Measurements from ENCODE around the gene ZDHHC9.
A peak's percentile ranks its signal among the peaks of the same experiment; 100 is the strongest.

Gene ZDHHC9

DNA sequence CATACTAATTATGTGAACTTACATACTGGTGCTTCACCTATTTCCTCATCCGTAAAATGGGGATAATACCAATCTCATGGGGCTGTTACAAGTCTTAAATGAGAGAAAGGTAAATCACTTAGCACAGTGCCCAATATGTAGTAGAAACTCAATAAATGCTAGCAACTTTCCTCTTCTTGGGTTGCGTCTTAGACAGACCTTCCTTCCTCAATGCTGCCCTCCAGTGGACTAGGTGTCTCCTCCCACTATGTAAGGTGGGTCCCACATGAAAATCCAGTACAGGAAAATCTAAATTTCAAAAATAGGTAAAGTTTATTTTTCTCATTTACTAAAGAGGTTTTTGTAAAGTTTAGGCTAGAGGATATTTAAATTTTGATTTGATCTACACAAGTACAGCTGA is 20.6 kb downstream of the ZDHHC9 start:
- no peak for DNase-seq (ENCODE audit: low read depth in 2 of 2)

DNA sequence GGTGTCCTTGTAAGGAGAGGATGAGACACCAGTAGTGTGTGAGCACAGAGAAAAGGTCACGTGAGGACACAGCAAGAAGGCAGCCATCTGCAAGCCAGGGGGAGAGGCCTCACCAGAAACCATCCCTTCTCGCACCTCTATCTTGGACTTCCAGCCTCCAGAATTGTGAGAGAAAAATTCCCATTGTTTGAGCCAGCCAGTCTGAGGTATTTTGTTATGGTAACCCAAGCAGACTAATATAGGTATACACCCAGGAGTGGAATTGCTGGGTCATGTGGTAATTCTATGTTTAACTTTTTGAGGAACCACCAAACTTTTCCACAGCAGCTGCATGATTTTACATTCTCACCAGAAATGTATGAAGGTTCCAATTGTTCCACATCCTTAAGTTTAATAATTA is 25.6 kb downstream of the ZDHHC9 start:
- DNase-seq (ENCODE audit: low read depth in 2 of 2), result no peak

DNA sequence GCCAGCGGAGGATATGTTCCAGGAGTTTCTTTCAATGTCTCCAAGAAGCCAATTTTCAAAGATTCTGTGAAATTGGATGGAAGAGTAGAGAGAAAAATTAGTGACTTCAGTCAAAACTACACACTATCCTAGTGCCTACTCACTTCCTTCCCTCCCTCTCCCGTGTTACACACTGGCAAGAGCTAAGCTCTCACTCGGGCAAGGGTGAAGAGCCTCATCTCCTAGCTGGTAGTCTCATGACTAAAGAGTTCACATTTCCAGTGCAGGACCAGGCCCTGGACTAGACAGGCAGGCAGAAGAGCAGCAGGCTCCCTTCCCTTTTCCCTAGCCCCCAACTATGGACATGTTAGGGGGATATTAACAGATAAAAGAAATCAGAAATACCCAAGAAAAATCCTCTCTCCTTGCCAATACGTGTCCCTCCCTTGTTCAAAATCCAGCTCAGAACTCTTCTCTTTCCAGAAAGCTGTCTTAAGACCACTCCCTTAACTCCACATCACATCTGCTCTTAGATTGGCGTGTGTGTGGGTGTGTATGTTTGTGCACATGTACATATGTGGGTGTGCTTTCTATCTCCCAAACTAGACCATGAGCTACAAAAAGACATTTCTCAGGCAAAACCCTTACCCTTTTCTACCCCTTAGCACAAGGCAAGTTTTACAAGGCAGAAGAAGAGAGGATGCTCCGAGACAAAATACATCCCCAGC is 29.9 kb downstream of the ZDHHC9 start:
- DNase-seq (ENCODE audit: low read depth in 2 of 2), result no peak

DNA sequence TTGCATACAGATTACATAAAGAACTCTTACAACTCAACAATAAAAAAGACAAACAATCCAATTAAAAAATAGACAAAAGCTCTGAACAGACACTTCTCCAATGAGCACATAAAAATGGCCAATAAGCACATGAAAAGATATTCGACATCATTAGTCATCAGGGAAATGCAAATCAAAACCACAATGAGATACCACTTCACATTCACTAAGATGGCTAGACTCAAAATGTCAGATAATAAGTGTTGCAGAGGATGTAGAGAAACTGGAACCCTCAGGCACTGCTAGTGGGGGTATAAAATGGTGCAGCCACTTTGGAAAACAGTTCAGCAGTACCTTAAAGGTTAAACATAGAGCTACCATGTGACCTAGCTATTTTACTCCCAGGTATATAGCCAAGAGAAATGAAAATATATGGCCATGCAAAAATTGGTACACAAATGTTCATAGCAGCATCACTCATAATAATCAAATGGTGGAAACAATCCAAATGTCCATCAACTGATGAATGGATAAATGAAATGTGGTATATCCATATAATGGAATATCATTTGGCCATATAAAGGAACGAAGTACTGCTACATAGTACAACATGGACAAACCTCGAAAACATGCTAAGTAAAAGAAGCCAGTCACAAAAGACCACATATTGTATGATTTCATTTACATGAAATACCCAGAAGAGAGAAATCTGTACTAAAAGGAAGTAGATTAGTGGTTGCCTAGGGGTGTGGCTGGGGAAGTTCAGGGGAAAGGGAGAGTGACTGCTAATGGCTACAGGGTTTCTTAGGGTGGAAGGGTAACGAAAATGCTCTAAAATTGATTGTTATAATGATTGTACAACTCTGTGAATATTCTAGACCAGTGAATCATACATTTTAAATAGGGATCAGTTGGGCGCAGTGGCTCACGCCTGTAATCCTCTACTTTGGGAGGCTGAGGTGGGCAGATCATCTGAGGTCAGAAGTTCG is 34.6 kb downstream of the ZDHHC9 start:
- DNase-seq (ENCODE audit: low read depth in 2 of 2), result no peak

DNA sequence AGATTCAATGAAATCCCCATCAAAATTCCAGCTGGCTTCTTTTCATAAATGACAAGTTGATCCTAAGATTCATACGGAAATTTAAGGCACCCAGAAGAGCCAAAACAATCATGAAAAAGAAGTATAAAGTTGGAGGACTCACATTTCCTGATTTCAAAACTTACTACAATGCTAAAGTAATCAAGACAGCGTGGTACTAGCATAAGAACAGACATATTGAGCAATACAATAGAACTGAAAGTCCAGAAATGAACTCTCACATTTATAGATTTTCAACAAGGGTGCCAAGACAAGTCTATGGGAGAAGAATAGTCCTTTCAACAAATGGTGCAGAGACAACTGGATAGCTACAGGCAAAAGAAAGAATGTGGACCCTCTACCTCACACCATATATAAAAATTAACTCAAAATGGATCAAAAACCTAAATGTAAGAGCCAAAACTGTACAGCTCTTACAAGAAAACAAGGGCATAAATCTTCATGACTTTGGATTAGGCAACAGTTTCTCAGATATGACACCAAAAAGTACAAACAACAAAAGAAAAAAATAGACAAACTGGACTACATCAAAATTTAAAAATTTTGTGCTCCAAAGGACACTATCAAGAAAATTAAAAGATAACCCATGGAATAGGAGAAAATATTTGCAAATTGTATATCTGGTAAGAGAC is 35.4 kb downstream of the ZDHHC9 start:
- DNase-seq (ENCODE audit: low read depth in 2 of 2), result no peak

DNA sequence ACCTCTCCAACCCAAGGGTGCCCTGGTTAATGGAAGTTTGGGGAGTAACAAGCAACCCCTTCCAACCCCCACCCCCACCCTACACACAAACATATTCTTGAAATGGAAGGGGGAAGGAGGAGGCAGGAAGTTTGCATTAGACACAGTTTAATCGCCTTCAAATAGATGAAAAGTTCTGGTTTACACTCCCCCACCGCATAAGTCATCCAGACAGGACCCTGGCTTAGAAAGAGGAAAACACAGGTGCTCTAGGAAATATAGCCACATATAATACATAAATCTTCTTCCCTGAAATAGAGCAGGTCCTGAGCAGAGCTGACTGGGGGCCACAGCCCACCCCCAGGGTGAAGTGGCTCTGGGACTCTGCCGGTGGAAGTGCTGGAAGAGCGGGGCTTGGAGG is 38.9 kb downstream of the ZDHHC9 start:
- no peak for DNase-seq (ENCODE audit: low read depth in 2 of 2)

DNA sequence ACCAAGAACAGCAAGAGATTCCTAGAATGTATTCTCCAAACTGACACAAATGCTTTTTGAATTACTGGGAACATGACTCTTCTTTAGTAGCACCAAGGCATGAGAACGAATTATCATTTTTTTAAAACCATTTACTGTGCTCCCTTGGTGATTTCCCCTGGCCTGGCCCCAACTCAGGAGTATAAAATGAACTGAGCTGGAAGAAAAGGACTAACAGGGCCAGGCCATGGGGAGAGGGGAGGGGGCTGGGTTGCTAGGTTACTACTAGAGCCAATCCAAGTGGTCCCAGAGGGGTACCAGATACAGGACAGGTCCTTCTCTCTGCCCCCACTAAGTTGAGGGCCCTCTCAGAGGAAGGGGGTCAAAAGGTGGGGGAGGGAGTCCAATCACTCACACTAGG is 40.8 kb downstream of the ZDHHC9 start:
- DNase-seq (ENCODE audit: low read depth in 2 of 2), result no peak

DNA sequence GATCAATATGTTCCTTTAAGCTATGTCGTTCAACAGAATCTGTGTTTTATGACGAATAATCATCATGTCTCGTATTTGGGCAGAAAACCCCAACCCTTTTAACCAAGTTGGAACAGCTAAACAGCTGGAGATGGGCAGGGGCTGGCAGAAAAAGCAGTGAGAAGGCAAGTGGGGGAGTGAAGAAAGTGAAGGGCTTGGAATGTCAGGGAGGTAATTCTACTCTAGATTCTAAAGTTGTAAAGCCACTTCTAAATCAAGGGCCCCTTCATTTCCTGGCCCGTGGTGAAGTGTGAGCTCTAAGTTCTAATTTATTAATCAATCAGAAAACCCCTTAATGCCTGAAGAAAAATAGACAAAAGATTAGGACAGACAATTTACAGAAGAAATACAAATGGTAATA is 43.5 kb downstream of the ZDHHC9 start:
- no peak for DNase-seq (ENCODE audit: low read depth in 2 of 2)

DNA sequence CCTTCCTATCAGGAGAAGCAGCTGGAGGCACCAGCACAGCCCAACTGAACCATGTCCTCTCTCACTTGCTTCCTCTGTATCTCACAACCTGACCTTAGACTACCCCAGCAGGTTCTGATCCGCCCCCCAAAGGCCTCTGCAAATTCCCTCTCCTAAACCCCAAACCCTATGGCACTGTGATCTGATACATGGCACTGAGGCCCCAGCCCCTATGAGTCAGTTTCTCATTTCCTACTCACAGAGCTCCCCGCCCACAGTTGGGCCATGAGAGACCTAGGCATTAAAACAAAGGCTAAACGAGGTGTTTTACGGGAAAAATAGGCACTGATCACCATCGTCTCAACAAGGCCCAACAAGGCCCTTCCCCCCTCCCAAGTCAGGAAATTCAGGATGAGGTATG is 44.8 kb downstream of the ZDHHC9 start:
- DNase-seq (ENCODE audit: low read depth in 2 of 2), result peak in 1 of 2 donors; percentile 29

DNA sequence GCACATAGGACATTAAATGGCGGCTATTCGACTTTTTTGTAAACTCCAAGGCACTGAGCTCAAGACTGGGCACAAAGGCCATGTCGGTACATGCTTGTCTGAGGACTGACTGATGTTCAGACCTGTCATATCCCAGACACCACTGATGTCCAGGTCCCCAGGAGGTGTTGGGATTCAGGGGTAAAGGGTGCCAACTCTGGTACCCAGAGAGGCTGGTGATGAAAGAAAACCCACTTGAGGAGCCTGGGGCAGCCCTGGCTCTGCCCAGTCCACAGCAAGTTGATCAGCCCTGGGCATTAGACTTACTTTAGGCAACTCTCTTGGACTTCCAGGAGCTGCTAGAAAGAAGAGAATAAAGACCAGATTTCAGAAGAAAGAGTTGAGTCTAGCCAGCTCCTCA is 45.2 kb downstream of the ZDHHC9 start:
- DNase-seq (ENCODE audit: low read depth in 2 of 2), result no peak

DNA sequence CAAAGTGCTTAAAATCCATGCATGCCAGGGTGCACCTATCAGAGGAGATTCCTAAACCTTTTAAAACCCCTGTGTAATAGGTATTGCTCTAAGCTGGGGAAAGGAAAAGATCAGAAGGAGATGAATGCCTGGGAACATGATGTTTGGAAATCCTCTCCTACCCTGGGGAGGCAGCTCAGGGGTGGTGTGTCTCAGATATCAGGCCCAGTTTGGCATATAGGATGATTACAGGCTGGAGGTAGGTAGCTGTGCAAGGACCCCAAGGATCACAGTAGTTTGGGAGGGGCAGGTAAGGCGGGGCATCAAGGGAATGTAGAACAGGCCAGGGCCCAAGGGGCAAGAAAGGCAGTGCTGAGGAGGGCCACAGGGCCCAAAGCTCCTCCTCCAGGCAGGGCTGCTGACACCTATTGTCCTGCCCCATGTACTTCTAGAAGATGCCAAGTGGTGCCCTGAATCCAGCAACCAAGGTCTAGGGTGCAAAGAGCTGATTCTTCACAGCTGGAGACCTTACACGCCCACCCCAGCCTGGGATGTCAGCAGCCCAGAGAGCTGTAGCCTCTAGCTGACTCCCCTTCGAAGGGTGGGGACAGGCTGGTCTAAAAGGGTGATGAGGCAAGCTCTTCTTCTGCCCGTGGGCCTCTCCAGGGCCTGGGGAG is 46.3 kb downstream of the ZDHHC9 start:
- DNase-seq (ENCODE audit: low read depth in 2 of 2), result no peak

DNA sequence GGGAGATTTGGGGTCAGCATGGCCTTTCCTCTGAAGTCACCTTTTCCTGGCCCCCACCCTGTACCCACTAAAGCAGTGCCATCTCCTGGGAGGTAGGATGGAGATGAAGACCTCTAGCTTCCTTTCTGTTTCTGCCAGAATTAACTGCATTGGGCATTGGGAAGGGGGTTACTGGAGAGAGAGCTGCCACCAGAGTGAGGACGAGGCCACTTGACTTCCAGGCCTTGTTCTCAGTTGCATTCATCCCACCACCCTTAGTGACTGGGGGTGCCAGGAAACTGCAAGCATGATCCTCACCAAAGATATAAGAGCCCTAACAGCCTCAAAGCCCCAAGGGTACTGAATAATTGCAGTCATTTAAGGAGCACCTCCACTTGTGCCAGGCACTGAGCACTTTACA is 48.1 kb downstream of the ZDHHC9 start:
- no peak for DNase-seq (ENCODE audit: low read depth in 2 of 2)

DNA sequence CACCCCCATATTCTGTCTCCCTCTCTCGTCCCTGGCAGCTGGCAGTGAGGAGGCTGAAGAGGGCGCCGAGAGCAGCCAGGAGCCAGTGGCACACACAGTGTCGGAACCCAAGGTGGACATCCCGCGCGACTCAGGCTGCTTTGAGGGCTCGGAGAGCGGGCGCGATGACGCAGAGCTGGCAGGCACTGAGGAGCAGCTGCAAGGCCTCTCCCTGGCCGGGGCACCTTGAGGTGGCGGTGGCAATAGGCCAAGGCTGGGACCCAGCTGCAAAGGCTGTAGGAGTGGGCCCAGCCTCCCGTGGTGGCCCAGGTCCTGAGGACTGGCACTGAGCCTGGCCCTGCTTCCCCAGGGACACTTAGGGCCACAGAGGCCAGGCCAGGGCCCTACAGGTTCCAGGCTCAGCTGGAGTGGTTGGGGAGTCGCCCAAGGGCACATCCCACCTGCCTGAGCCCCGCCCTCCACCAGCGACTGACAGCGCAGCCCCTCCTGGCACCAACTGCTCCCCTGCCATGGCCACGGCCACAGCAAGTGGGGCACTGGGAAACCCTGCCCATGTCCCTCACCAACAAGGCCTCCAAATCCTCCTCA is 50.0 kb downstream of the ZDHHC9 start:
- DNase-seq (ENCODE audit: low read depth in 2 of 2), result no peak

DNA sequence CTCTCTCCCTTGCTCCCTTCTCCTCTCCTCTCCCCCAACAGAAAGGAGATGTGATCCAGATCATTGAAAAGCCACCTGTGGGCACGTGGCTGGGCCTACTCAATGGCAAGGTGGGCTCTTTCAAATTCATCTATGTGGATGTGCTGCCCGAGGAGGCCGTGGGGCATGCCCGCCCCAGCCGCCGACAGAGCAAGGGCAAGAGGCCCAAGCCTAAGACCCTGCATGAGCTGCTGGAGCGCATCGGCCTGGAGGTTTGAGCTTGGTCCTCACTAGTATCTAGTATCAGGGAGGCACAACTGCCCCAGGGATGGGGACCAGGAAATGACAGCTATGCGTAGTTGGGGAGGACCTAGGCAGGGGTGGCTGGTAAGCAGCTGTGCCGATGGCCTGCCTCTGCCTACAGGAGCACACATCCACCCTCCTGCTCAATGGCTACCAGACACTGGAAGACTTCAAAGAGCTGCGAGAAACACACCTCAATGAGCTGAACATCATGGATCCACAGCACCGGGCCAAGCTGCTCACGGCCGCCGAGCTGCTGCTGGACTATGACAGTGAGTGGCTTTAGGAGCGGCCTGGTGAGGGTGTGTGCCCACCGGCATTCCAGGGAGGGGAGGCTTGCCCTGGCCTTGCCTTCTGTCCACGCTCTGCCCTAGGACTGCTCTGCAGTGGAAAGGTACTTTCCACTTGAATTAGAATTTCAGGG is 50.9 kb downstream of the ZDHHC9 start:
- DNase-seq (ENCODE audit: low read depth in 2 of 2), result no peak

DNA sequence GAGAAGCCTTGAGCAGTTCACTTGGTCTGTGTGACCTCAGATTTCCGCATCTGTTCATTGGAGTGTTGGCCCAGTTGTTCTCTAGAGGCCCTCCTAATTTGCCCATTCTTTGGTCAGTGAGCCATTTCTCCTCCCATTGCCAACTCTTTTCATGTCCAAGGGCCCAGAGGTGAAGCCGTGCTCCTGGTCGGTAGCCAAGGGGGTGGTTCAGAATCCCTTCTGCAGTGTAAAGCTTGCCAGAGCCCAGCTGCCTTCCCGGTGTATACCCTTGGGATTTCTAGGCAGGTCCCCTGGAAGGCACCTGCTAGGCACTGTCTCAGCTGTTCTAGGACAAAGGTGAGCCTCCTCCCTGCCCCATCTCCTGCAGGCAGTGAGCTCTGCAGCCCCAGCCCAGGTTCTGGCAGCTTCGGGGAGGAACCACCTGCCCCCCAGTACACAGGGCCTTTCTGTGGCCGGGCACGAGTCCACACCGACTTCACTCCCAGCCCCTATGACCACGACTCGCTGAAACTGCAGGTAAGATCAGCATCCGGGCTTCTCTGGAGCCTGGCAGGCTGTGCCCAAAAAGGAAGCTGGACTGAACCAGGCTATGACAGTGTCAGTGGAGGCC is 51.6 kb downstream of the ZDHHC9 start:
- no peak for DNase-seq (ENCODE audit: low read depth in 2 of 2)

DNA sequence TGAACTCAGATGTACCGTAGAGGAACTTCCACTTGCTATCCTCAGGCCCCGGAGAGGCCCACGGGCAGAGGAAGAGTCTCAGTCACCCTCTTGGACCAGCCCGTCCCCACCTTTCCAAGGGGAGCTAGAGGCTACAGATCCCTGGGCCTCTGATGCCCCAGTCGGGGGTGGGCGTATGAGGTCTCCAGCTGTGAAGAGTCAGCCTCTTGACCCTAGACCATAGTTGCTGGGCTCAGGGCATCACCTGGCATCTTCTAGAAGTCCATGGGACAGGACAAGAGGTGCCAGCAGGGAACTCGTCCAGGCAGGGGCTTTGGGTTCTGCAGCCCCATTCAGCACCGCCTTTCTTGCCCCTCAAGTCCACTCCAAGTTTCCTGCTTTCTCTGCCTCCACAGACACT is 52.4 kb downstream of the ZDHHC9 start:
- DNase-seq (ENCODE audit: low read depth in 2 of 2), result no peak

DNA sequence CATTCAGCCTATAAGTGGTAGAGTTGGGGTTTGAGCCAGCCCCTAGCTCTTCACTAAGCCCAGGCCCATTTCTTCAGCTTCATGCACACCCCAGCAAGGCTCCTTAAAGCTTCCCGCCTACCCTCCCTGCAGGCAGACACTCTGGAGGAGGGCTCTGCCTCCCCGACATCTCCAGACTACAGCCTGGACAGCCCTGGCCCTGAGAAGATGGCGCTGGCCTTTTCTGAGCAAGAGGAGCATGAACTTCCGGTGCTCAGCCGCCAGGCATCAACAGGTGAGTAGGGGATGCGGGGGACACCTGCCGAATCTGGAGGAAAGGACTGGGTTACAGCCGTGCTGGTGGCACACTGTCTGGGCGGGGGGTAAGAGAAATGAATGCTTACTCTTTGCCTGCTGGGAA is 52.9 kb downstream of the ZDHHC9 start:
- no peak for DNase-seq (ENCODE audit: low read depth in 2 of 2)

DNA sequence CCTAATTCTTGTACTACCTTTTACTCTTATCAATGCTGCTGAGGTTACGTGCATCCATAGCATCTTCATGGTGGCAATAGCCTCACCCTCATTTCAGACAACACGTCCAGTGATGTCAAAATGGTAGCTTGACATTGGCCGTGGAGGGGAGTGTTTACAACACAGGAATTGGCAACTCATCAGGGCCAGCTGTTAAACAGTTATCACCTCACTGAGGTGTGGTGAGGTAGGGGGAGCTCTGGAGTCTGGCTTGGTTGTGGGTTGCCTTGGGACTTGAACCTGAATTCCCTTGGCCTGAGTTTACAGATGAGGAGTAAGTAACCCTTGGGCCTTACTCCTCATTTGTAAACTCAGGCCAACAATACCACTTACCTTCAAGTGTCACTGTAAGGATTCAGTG is 53.5 kb downstream of the ZDHHC9 start:
- no peak for DNase-seq (ENCODE audit: low read depth in 2 of 2)

DNA sequence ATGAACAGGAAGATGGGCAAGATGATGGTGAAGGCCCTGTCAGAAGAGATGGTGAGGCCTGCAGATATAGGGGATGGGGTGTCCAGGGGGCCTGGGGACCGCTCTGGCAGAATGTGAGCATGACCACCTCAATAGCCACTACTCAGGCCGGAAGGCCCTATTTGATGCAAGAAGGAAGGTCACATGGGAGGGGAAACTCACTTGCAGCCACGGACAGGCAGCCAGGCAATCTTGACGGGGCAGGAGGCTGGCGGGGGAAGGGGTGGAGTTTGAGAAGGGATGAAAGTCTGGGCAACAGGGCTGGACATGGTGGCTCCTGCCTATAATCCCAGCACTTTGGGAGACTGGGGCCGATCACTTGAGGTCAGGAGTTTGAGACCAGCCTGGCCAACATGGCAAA is 55.2 kb downstream of the ZDHHC9 start:
- no peak for DNase-seq (ENCODE audit: low read depth in 2 of 2)

DNA sequence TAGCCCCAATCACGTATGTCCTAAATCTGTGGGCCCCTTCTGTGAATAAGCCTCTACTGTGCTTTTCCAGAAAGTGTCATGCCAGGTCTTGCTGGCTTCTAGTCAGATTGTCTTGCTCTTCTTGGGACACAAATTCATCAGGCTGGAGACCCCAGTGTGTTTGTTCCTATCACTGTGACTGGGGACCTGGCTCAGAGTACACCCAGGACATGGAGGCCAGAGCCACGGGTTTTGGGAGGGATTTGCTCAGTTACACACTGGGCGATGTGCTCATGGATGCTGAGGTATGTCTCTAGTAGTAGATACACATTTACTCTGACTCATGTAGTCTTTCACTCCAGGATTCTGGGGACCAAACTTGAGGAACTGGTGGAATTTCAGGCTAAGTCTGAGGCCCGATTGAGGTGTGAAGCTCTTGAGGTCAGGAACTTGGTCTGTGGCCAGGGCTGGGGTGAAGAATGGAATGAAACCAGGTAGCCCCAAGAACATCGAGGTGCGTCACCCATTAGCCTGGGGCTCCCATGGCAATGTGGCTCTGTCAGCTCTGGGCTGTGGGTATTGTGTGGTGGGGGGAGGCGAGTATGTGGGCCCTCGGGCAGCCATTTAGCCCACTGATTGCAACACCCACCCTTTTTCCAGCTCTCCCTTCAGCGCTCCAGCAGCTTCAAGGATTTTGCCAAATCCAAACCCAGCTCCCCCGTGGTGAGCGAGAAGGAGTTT is 56.2 kb downstream of the ZDHHC9 start:
- no peak for DNase-seq (ENCODE audit: low read depth in 2 of 2)

Measured in stimulated activated CD4-positive, alpha-beta T cell treated with anti-CD3 and anti-CD28 coated beads, Interleukin-4, amount 100 ng/mL, for 48 hours (primary cell).